Measurements from ENCODE around the gene RAB36.

RAB36 gene

DNA sequence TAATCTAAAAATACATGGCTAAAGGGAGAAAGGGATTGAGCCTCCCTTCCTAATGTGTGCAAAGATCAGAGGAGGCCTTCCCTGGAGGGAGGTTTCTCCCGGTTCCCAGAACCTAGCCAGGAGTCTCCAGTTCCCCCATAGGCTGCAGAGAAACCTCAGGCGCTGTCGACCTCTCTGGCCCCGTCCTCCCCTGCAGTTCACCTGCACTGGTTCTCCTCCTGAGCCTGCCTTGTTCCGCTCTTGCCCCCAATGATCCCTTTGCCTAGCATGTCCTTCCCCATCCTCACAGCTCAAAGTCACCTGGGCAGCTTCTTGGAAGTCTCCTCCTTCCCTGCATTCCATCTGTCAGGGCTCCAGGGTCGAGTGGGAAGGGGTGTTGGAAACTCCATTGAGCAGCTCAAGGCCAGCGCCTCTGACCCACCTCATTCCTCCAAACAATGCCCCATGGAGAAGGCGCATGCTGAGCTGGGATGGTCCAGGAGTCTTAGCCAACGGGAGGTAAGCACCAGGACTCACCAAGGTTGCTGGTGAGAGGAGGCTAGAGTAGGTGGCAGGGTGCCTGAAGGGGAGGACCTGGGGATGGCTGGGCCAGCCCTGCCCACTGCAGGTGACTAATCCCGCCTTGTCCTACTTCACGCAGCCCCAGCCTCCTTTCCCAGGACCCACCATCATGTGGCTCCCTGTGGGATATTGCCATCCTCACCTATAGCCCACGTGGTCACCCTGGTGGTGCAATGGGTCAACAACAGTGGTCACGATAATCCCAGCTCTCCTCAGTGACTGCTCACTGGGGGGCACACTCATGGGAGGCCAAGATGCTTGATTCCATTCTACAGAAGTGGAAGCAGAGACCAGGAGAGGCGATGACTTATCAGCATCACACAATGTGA, 18.9 kb upstream of the RAB36 start:
- no peak for DNase-seq (ENCODE audit: low read depth)
- no peak overlapping the region for H3K4me3 ChIP-seq (ENCODE audit: control insufficient read depth, low read depth, low read length)
- TF ChIP-seq, protein P1, sequence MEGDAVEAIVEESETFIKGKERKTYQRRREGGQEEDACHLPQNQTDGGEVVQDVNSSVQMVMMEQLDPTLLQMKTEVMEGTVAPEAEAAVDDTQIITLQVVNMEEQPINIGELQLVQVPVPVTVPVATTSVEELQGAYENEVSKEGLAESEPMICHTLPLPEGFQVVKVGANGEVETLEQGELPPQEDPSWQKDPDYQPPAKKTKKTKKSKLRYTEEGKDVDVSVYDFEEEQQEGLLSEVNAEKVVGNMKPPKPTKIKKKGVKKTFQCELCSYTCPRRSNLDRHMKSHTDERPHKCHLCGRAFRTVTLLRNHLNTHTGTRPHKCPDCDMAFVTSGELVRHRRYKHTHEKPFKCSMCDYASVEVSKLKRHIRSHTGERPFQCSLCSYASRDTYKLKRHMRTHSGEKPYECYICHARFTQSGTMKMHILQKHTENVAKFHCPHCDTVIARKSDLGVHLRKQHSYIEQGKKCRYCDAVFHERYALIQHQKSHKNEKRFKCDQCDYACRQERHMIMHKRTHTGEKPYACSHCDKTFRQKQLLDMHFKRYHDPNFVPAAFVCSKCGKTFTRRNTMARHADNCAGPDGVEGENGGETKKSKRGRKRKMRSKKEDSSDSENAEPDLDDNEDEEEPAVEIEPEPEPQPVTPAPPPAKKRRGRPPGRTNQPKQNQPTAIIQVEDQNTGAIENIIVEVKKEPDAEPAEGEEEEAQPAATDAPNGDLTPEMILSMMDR (IDR thresholded peaks at IDR 0.05; ENCODE audit: control insufficient read depth, insufficient read depth, low read depth, low read length, missing control alignments), result no peak

- no peak for DNase-seq (ENCODE audit: low read depth)
- no peak overlapping the region for H3K4me3 ChIP-seq (ENCODE audit: control insufficient read depth, low read depth, low read length)
- TF ChIP-seq, protein P1 (IDR thresholded peaks at IDR 0.05; ENCODE audit: control insufficient read depth, insufficient read depth, low read depth, low read length, missing control alignments), result no peak
Measured at GRCh38 chr22:23127055-23127756, 18.1 kb upstream of the RAB36 start.

DNA sequence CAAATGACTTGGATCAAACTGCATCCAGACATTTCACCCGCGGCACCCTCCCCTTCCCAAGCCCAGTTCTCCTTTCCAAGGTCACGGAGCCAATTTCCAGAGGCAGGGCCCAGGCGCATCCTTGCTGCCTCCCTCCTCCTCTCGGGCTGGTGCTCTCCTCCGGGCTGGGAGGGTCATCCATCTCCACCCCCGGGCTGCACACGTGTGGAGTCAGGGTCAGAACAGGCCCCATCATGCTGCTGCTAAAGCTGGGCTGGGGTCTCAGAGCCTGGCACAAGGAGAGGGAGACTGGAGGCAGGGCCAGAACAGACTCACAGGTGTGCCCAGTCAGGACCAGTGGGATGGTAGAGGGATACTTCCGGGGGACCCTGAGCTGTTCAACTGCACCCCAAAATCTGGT, 17.5 kb upstream of the RAB36 start:
- TF ChIP-seq, protein P1 (IDR thresholded peaks at IDR 0.05; ENCODE audit: control insufficient read depth, insufficient read depth, low read depth, low read length, missing control alignments), result no peak
- DNase-seq (ENCODE audit: low read depth), result no peak
- H3K4me3 ChIP-seq (ENCODE audit: control insufficient read depth, low read depth, low read length), result no peak overlapping the region

- H3K4me3 ChIP-seq (ENCODE audit: control insufficient read depth, low read depth, low read length), result no peak overlapping the region
- peak; percentile 62 for DNase-seq (ENCODE audit: low read depth)
- TF ChIP-seq, protein P1 (IDR thresholded peaks at IDR 0.05; ENCODE audit: control insufficient read depth, insufficient read depth, low read depth, low read length, missing control alignments), result peak; percentile 78
Measured at GRCh38 chr22:23128269-23129108, 16.8 kb upstream of the RAB36 start.

DNA sequence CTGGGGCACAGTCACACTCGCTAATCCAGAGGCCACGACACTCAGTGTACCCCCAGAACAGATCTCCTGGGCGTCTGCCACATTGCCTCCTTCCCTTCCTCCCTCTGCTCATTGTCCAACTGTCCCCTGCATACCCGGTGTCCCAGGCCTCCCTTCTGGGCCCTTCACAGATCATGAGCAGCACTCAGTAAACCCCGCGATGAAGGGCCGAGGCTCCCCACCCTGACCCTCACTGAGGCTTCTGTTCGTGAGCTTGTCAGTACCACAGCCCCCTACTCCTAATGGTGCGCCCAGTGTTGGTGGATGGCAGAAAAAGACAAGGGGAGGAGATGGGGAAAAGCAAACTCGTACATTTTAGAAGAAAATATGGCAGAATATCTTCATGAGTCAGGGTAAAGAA, 16.1 kb upstream of the RAB36 start:
- DNase-seq (ENCODE audit: low read depth), result no peak
- TF ChIP-seq, protein P1 (IDR thresholded peaks at IDR 0.05; ENCODE audit: control insufficient read depth, insufficient read depth, low read depth, low read length, missing control alignments), result no peak
- H3K4me3 ChIP-seq (ENCODE audit: control insufficient read depth, low read depth, low read length), result no peak overlapping the region

- H3K4me3 ChIP-seq (ENCODE audit: control insufficient read depth, low read depth, low read length), result no peak overlapping the region
- TF ChIP-seq, protein P1 (IDR thresholded peaks at IDR 0.05; ENCODE audit: control insufficient read depth, insufficient read depth, low read depth, low read length, missing control alignments), result no peak
- no peak for DNase-seq (ENCODE audit: low read depth)
Measured at GRCh38 chr22:23130697-23131096, 14.6 kb upstream of the RAB36 start.

Measured in AG09309 (cell line).